ENCODE results near the gene MBNL3. TPM values are rescaled to one million over a fixed set of nuclear protein-coding genes. Genes with fewer than 3 reads are reported as not detected.

MBNL3 gene
- total and polyA plus RNA-seq, 3 experiments from 2014 or later: 27.8 to 31.2 (median 31.1) TPM

- Histone ChIP-seq H3K9me3 (ENCODE audit: low read length) (no peaks in the 10 kb centered on the region), H3K4me3 (ENCODE audit: low read length) (no peak overlapping the region), H3K4me1 (ENCODE audit: insufficient read depth, low read length) (no peaks in the 10 kb centered on the region), H3K27ac (ENCODE audit: low read depth, low read length) (no peak overlapping the region), H3K27me3 (ENCODE audit: insufficient read depth, low read length, poor library complexity, severe bottlenecking) (no peaks in the 10 kb centered on the region), H3K36me3 (ENCODE audit: insufficient read depth, low read length) (no peaks in the 10 kb centered on the region)
- no peak for DNase-seq
- Mint-ChIP-seq H3K36me3 (no peaks in the 10 kb centered on the region), H3K27ac (no peak overlapping the region), H3K4me1 (no peaks in the 10 kb centered on the region), H3K9me3 (no peaks in the 10 kb centered on the region), H3K27me3 (peaks cover 3 to 24% of the 10 kb centered on the region in 2 donors), H3K4me3 (no peak overlapping the region)
- CTCF ChIA-PET: no interaction called here
- POLR2A ChIA-PET: no interaction called here
Measured at GRCh38 chrX:132505116-132505515, 16.3 kb upstream of the MBNL3 start.

DNA sequence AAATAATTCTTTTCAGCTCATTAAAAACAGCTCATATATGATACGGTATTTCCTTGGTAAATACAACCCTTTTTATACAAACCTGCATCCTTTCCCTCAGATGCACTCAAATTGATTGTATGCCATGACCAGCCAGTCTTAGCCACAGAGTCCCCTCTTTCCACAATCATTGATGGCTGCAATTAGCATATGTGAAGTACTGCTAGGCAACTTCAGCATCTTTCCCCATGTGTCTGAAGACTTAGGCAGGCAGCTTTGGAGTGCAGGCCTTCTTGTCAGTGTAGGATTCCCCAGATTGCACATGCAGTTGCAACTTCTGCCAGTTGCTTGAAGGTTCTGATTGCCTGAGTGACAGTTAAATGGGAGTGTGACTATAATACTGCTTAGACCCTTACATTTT lies 15.6 kb upstream of the MBNL3 start:
- no peak overlapping the region for H3K4me3 Mint-ChIP-seq
- POLR2A ChIA-PET: no interaction called here
- H3K9me3 Mint-ChIP-seq: no peaks in the 10 kb centered on the region
- Histone ChIP-seq H3K36me3 (ENCODE audit: insufficient read depth, low read length) (no peaks in the 10 kb centered on the region), H3K27ac (ENCODE audit: low read depth, low read length) (no peak overlapping the region), H3K9me3 (ENCODE audit: low read length) (no peaks in the 10 kb centered on the region), H3K4me3 (ENCODE audit: low read length) (no peak overlapping the region), H3K4me1 (ENCODE audit: insufficient read depth, low read length) (no peaks in the 10 kb centered on the region), H3K27me3 (ENCODE audit: insufficient read depth, low read length, poor library complexity, severe bottlenecking) (no peaks in the 10 kb centered on the region)
- H3K27me3 Mint-ChIP-seq: peaks cover 3 to 21% of the 10 kb centered on the region in 2 donors
- CTCF ChIA-PET: no interaction called here
- H3K27ac Mint-ChIP-seq: no peak overlapping the region
- H3K36me3 Mint-ChIP-seq: no peaks in the 10 kb centered on the region
- DNase-seq: no peak
- H3K4me1 Mint-ChIP-seq: no peaks in the 10 kb centered on the region

DNA sequence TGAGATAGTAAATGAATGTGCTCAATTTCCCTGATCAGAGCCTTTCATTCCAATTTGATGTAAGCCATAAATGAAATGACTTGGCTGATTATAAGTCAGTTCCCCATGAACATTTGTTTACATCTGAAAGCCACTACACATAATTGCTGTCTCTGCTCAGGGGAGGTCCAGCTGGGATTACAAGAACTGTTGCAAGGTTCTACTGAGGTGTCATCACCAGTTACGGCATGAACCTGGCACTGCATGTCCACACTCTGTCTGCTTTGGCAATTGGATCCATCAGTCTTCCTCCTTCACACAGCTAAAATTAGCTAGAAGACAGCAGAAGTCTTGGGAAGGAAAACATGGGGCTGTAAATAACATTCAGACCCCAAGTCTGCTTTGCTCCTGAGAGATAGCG lies 12.8 kb upstream of the MBNL3 start:
- Histone ChIP-seq H3K4me1 (ENCODE audit: insufficient read depth, low read length) (no peaks in the 10 kb centered on the region), H3K36me3 (ENCODE audit: insufficient read depth, low read length) (no peaks in the 10 kb centered on the region), H3K27ac (ENCODE audit: low read depth, low read length) (no peak overlapping the region), H3K4me3 (ENCODE audit: low read length) (no peak overlapping the region), H3K27me3 (ENCODE audit: insufficient read depth, low read length, poor library complexity, severe bottlenecking) (no peaks in the 10 kb centered on the region), H3K9me3 (ENCODE audit: low read length) (no peaks in the 10 kb centered on the region)
- H3K4me1 Mint-ChIP-seq: no peaks in the 10 kb centered on the region
- CTCF ChIA-PET: no interaction called here
- POLR2A ChIA-PET: no interaction called here
- H3K36me3 Mint-ChIP-seq: no peaks in the 10 kb centered on the region
- no peak for DNase-seq
- H3K27me3 Mint-ChIP-seq: peaks cover 15% of the 10 kb centered on the region in 2 donors
- H3K27ac Mint-ChIP-seq: no peak overlapping the region
- H3K4me3 Mint-ChIP-seq: no peak overlapping the region
- no peaks in the 10 kb centered on the region for H3K9me3 Mint-ChIP-seq

- Mint-ChIP-seq H3K9me3 (no peaks in the 10 kb centered on the region), H3K27ac (no peak overlapping the region), H3K4me3 (no peak overlapping the region), H3K36me3 (no peaks in the 10 kb centered on the region), H3K4me1 (no peaks in the 10 kb centered on the region), H3K27me3 (peaks cover 15 to 17% of the 10 kb centered on the region in 2 donors)
- H3K4me3 ChIP-seq (ENCODE audit: low read length): no peak overlapping the region
- ChIA-PET POLR2A (no interaction called here), CTCF (no interaction called here)
- no peaks in the 10 kb centered on the region for H3K36me3 ChIP-seq (ENCODE audit: insufficient read depth, low read length)
- H3K9me3 ChIP-seq (ENCODE audit: low read length): no peaks in the 10 kb centered on the region
- no peaks in the 10 kb centered on the region for H3K4me1 ChIP-seq (ENCODE audit: insufficient read depth, low read length)
- no peaks in the 10 kb centered on the region for H3K27me3 ChIP-seq (ENCODE audit: insufficient read depth, low read length, poor library complexity, severe bottlenecking)
- H3K27ac ChIP-seq (ENCODE audit: low read depth, low read length): no peak overlapping the region
- DNase-seq: no peak
Measured at GRCh38 chrX:132497432-132497831, 8.6 kb upstream of the MBNL3 start.

DNA sequence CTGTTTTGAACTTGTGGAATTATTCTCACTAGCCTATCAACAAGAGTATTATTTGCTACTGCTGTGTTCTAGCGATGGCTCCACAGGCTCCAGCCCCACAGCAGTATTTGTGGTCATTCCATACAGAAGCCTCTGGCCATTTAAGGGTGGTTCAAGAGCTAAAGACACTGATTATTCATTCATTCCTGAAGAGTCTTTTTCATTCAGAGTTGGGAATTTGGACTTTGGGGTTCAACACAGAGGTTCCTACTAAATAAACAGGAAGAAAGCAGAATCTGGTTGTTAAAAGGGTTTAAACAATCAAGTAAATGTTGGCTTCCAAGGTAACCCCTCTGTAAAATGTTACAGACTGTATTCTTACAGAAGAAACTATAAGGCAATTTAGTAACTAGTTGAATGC lies 4.3 kb upstream of the MBNL3 start:
- POLR2A ChIA-PET: no interaction called here

DNA sequence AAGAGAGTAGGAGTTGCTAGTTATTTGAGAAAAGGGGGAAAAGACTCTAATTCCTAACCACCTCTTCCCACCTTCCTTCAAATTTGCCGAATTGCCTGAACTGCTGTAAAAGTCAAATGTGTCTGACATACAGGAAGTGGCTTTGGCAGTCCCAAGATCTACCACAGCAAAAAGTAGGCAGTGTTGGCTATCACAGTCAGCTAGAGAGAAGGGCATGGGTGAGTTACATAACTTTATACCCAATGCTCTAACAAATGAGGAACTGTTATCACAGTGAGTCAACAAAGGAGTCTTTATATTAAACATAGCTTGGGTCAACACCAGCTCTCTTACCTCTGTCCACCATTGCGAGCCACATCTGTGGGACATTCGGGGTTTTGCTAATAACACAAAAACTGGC lies 2.4 kb upstream of the MBNL3 start:
- peak overlapping the region; percentile 91 to 99 (median 95) for H3K4me3 Mint-ChIP-seq
- Histone ChIP-seq H3K36me3 (ENCODE audit: insufficient read depth, low read length) (no peaks in the 10 kb centered on the region), H3K27me3 (ENCODE audit: insufficient read depth, low read length, poor library complexity, severe bottlenecking) (no peaks in the 10 kb centered on the region), H3K9me3 (ENCODE audit: low read length) (no peaks in the 10 kb centered on the region), H3K4me1 (ENCODE audit: insufficient read depth, low read length) (peaks cover 27% of the 10 kb centered on the region), H3K4me3 (ENCODE audit: low read length) (peak overlapping the region; percentile 60), H3K27ac (ENCODE audit: low read depth, low read length) (no peak overlapping the region)
- H3K27ac Mint-ChIP-seq: peak overlapping the region; percentile 29 to 96 (median 91)
- ChIA-PET POLR2A (interaction anchor here (2.5 kb wide), 1 partner anchor 10 kb away, joined by 10 read pairs; no protein-coding TSS in a partner anchor), CTCF (interaction anchor here (0.8 to 2.6 kb wide), 5 partner anchors 11 to 198 kb away, joined by 3 to 14 read pairs (median 6); no protein-coding TSS in a partner anchor)
- H3K4me1 Mint-ChIP-seq: peaks cover 25 to 41% (median 40%) of the 10 kb centered on the region in 3 donors
- peaks cover 0 to 11% of the 10 kb centered on the region in 2 donors for H3K27me3 Mint-ChIP-seq
- no peaks in the 10 kb centered on the region for H3K9me3 Mint-ChIP-seq
- H3K36me3 Mint-ChIP-seq: peaks cover 0 to 10% (median 0%) of the 10 kb centered on the region in 3 donors
- DNase-seq: peak in 4 of 5 donors; percentile 4 to 56 (median 46)

More for the DNA sequence above, 4.3 kb upstream of the MBNL3 start:
- H3K27me3 Mint-ChIP-seq: peaks cover 11 to 17% of the 10 kb centered on the region in 2 donors
- no peak overlapping the region for H3K4me3 Mint-ChIP-seq
- CTCF ChIA-PET: no interaction called here
- Histone ChIP-seq H3K4me3 (ENCODE audit: low read length) (no peak overlapping the region), H3K4me1 (ENCODE audit: insufficient read depth, low read length) (peaks cover 11% of the 10 kb centered on the region), H3K9me3 (ENCODE audit: low read length) (no peaks in the 10 kb centered on the region), H3K27ac (ENCODE audit: low read depth, low read length) (no peak overlapping the region), H3K36me3 (ENCODE audit: insufficient read depth, low read length) (no peaks in the 10 kb centered on the region), H3K27me3 (ENCODE audit: insufficient read depth, low read length, poor library complexity, severe bottlenecking) (no peaks in the 10 kb centered on the region)
- DNase-seq: no peak
- H3K36me3 Mint-ChIP-seq: peaks cover 0 to 10% (median 0%) of the 10 kb centered on the region in 3 donors
- peaks cover 15 to 22% (median 21%) of the 10 kb centered on the region in 3 donors for H3K4me1 Mint-ChIP-seq
- no peaks in the 10 kb centered on the region for H3K9me3 Mint-ChIP-seq
- no peak overlapping the region for H3K27ac Mint-ChIP-seq

- Histone ChIP-seq H3K9me3 (ENCODE audit: low read length) (no peaks in the 10 kb centered on the region), H3K36me3 (ENCODE audit: insufficient read depth, low read length) (no peaks in the 10 kb centered on the region), H3K4me1 (ENCODE audit: insufficient read depth, low read length) (peaks cover 38% of the 10 kb centered on the region), H3K27ac (ENCODE audit: low read depth, low read length) (peak overlapping the region; percentile 48), H3K4me3 (ENCODE audit: low read length) (peak overlapping the region; percentile 60), H3K27me3 (ENCODE audit: insufficient read depth, low read length, poor library complexity, severe bottlenecking) (no peaks in the 10 kb centered on the region)
- Mint-ChIP-seq H3K27me3 (peaks cover 0 to 7% of the 10 kb centered on the region in 2 donors), H3K9me3 (no peaks in the 10 kb centered on the region), H3K27ac (peak overlapping the region; percentile 78 to 98 (median 94)), H3K36me3 (peaks cover 0 to 10% (median 0%) of the 10 kb centered on the region in 3 donors), H3K4me3 (peak overlapping the region; percentile 91 to 99 (median 95)), H3K4me1 (peaks cover 33 to 54% (median 53%) of the 10 kb centered on the region in 3 donors)
- ChIA-PET CTCF (interaction anchor here (1.3 to 2.6 kb wide), 3 partner anchors 9 to 77 kb away, joined by 3 to 14 read pairs (median 3); no protein-coding TSS in a partner anchor), POLR2A (interaction anchor here (1.0 to 2.5 kb wide), 2 partner anchors 9 to 466 kb away, joined by 3 to 10 read pairs; no protein-coding TSS in a partner anchor)
- DNase-seq: peak; percentile 33 to 72 (median 50)
Measured at GRCh38 chrX:132489578-132490419, 961 bp upstream of the MBNL3 start.

DNA sequence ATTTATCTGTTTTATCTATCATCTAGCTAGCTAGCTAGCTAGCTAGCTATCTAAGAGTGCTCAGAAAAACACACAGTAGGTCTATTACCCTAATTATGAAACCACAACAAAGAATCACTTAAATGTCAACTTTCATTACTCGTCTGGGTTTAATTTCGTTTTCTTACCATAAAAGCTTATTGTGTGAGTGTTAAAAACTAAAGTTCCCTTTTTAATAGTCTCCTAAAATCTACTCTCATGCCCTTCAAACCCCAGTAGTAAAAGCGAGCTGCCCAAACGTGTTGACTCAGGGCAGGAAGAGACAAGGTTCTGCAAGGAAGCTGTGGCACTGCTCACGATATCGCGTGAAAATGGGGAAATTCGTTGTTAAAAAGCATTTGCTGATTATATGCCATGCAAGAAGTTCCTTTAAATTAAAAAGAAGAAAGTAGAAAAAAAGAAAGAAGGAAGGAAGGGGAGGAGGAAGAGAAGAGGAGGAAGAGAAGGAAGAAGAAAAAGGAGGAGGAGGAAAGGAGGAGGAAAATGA lies 595 bp downstream of the MBNL3 start:
- H3K27ac Mint-ChIP-seq: peak overlapping the region; percentile 85 to 98 (median 92)
- peak overlapping the region; percentile 88 to 98 (median 95) for H3K4me3 Mint-ChIP-seq
- Histone ChIP-seq H3K27me3 (ENCODE audit: insufficient read depth, low read length, poor library complexity, severe bottlenecking) (no peaks in the 10 kb centered on the region), H3K4me1 (ENCODE audit: insufficient read depth, low read length) (peaks cover 47% of the 10 kb centered on the region), H3K27ac (ENCODE audit: low read depth, low read length) (peak overlapping the region; percentile 47), H3K9me3 (ENCODE audit: low read length) (no peaks in the 10 kb centered on the region), H3K36me3 (ENCODE audit: insufficient read depth, low read length) (no peaks in the 10 kb centered on the region), H3K4me3 (ENCODE audit: low read length) (peak overlapping the region; percentile 60)
- H3K27me3 Mint-ChIP-seq: peaks cover 0 to 5% of the 10 kb centered on the region in 2 donors
- peaks cover 0 to 10% (median 0%) of the 10 kb centered on the region in 3 donors for H3K36me3 Mint-ChIP-seq
- no peaks in the 10 kb centered on the region for H3K9me3 Mint-ChIP-seq
- H3K4me1 Mint-ChIP-seq: peaks cover 41 to 69% (median 67%) of the 10 kb centered on the region in 3 donors
- peak in 3 of 5 donors; percentile 21 to 49 (median 32) for DNase-seq
- POLR2A ChIA-PET: interaction anchor here (1.0 kb wide), 1 partner anchor 271 kb away, joined by 3 read pairs; no protein-coding TSS in a partner anchor
- CTCF ChIA-PET: interaction anchor here (1.5 kb wide), 1 partner anchor 45 kb away, joined by 3 read pairs; no protein-coding TSS in a partner anchor
